Measurements from ENCODE around the gene UVRAG.

- no peak for TF ChIP-seq CTCF (IDR thresholded peaks at IDR 0.05)
- no peak for TF ChIP-seq POLR2A (IDR thresholded peaks at IDR 0.05)
These were observed 134.1 kb downstream of the UVRAG start for GRCh38 chr11:75949023-75949672.

Measured in lower leg skin (tissue), 3 donors.